Loucy (cell line): ENCODE measurements around the gene ETHE1.

Experiments used
- H2AFZ ChIP-seq: fragments of 200-600 bp; sonication (generic); 2 replicates; pipeline ENCODE4 v1.6.0; 2016; ENCODE audit warnings: antibody characterized with exemption, mild to moderate bottlenecking, low read length, moderate library complexity
- H3F3A ChIP-seq: fragments of 200-600 bp; 2 replicates; pipeline ENCODE4 v1.6.0; 2016; ENCODE audit warnings: antibody characterized with exemption, low read depth, mild to moderate bottlenecking
- H3K27me3 ChIP-seq: fragments of 200-600 bp; sonication (generic); 2 replicates; pipeline ENCODE4 v1.6.1; 2014; ENCODE audit warnings: low read length, mild to moderate bottlenecking; ENCODE audit not compliant: insufficient read depth, poor library complexity, severe bottlenecking
- H3K36me3 ChIP-seq: fragments of 200-600 bp; sonication (generic); 2 replicates; pipeline ENCODE4 v1.6.1; 2016; ENCODE audit warnings: low read length; ENCODE audit not compliant: insufficient read depth
- H3K4me1 ChIP-seq: fragments of 200-600 bp; sonication (generic); 2 replicates; pipeline ENCODE4 v1.5.1; 2014; ENCODE audit warnings: low read length, mild to moderate bottlenecking; ENCODE audit not compliant: insufficient read depth, poor library complexity, severe bottlenecking
- H3K4me2 ChIP-seq: fragments of 200-600 bp; sonication (generic); 2 replicates; pipeline ENCODE4 v1.6.0; 2014; ENCODE audit warnings: antibody characterized with exemption, low read length, low read depth, mild to moderate bottlenecking; ENCODE audit not compliant: poor library complexity, severe bottlenecking
- H3K4me3 ChIP-seq: fragments of 200-600 bp; sonication (generic); 2 replicates; pipeline ENCODE4 v1.5.1; 2014; ENCODE audit warnings: low read length, mild to moderate bottlenecking, mixed read lengths; ENCODE audit not compliant: poor library complexity, severe bottlenecking
- H3K79me2 ChIP-seq: fragments of 200-600 bp; sonication (generic); 2 replicates; pipeline ENCODE4 v1.6.1; 2014; ENCODE audit warnings: low read length; ENCODE audit not compliant: insufficient read depth
- H3K9ac ChIP-seq: fragments of 200-600 bp; sonication (generic); 2 replicates; pipeline ENCODE4 v1.6.0; 2014; ENCODE audit warnings: mild to moderate bottlenecking, low read depth, low read length, moderate library complexity; ENCODE audit not compliant: poor library complexity, severe bottlenecking
- H3K9me2 ChIP-seq: fragments of 200-600 bp; sonication (generic); replicated peaks from 2 replicates; pipeline ENCODE4 v1.6.1; 2016; ENCODE audit warnings: low read depth, low read length, mixed read lengths
- H3K9me3 ChIP-seq: fragments of 200-600 bp; sonication (generic); 2 replicates; pipeline ENCODE4 v1.6.1; 2014; ENCODE audit warnings: mild to moderate bottlenecking, antibody characterized with exemption, low read length, low read depth; ENCODE audit not compliant: insufficient read depth
- H4K20me1 ChIP-seq: fragments of 200-600 bp; sonication (generic); 2 replicates; pipeline ENCODE4 v1.6.0; 2014; ENCODE audit warnings: antibody characterized with exemption, low read length, mild to moderate bottlenecking; ENCODE audit not compliant: insufficient read depth, poor library complexity, severe bottlenecking
- CTCF ChIP-seq: fragments of 200-600 bp; sonication (generic); conservative IDR thresholded peaks from 2 replicates; pipeline ENCODE4 v1.5.1; 2014; ENCODE audit warnings: mild to moderate bottlenecking, antibody characterized with exemption, low read length
- EZH2phosphoT487 ChIP-seq: fragments of 200-600 bp; IDR thresholded peaks from 2 replicates; pipeline ENCODE4 v1.6.1; 2018; ENCODE audit warnings: antibody characterized with exemption, mild to moderate bottlenecking, moderate library complexity, borderline replicate concordance

Gene ETHE1

DNA sequence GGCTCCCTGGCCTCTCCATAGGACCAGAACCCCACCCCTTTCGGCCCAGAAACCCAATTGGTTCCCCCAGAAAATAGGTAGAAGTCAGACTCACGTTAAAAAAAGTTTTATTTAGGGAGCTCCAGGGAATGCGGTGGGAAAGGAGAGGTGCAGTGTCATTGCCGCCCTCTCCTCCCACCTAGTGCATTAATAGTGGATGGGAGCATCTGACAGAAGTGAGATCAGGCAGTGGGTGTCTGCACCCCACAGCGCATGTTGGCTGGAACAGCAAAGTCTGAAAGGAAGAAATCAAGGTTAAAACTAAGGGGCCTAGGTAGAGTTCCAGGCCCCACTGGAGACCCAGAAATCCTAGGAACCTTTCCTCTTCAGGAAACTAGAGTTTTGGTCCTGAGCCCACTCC is 20.4 kb downstream of the ETHE1 start:
- H3K79me2 ChIP-seq = no peaks in the 10 kb centered on the region
- peaks cover 20% of the 10 kb centered on the region; the same call in 1 of the 2 replicates for H3K36me3 ChIP-seq
- no peak overlapping the region for H3K4me3 ChIP-seq
- no peaks in the 10 kb centered on the region for H3K9me2 ChIP-seq
- no peaks in the 10 kb centered on the region for H3K9me3 ChIP-seq
- H4K20me1 ChIP-seq = no peaks in the 10 kb centered on the region
- no peaks in the 10 kb centered on the region for H3F3A ChIP-seq
- peaks cover 15% of the 10 kb centered on the region for H3K4me1 ChIP-seq
- H3K9ac ChIP-seq = no peak overlapping the region
- H3K27me3 ChIP-seq = no peaks in the 10 kb centered on the region
- TF ChIP-seq EZH2phosphoT487 (no peak), CTCF (no peak)
- no peak overlapping the region for H3K4me2 ChIP-seq
- no peak overlapping the region for H2AFZ ChIP-seq

- H3F3A ChIP-seq = no peaks in the 10 kb centered on the region
- H3K9ac ChIP-seq = no peak overlapping the region
- no peaks in the 10 kb centered on the region for H3K9me3 ChIP-seq
- H3K27me3 ChIP-seq = no peaks in the 10 kb centered on the region
- no peaks in the 10 kb centered on the region for H3K9me2 ChIP-seq
- no peak overlapping the region for H2AFZ ChIP-seq
- no peak overlapping the region for H3K4me2 ChIP-seq
- H3K4me1 ChIP-seq = peaks cover 15% of the 10 kb centered on the region
- no peaks in the 10 kb centered on the region for H3K79me2 ChIP-seq
- H4K20me1 ChIP-seq = no peaks in the 10 kb centered on the region
- TF ChIP-seq EZH2phosphoT487 (no peak), CTCF (no peak)
- H3K36me3 ChIP-seq = peaks cover 17% of the 10 kb centered on the region; the same call in 1 of the 2 replicates
- no peak overlapping the region for H3K4me3 ChIP-seq
Observed at GRCh38 chr19:43505941-43506340, 21.1 kb downstream of the ETHE1 start.

DNA sequence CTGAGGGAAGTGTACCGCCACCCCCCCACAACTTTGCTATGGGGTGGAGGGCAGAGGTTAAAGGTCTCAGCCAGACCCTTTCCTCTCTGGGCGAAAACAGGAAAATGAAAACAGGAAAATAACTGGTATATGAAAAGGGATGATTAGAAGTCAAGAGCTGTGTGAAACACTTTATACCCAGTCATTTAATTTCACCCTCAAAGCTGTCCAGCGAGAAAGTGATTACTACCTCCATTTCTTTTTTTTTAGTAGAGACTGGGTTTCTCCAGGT is 21.9 kb downstream of the ETHE1 start:
- peaks cover 15% of the 10 kb centered on the region for H3K4me1 ChIP-seq
- H3K9me3 ChIP-seq = no peaks in the 10 kb centered on the region
- no peaks in the 10 kb centered on the region for H3K27me3 ChIP-seq
- H3K9ac ChIP-seq = peak overlapping the region; percentile 82
- no peak overlapping the region for H2AFZ ChIP-seq
- H3K36me3 ChIP-seq = peaks cover 12% of the 10 kb centered on the region; the same call in 1 of the 2 replicates
- H3K79me2 ChIP-seq = no peaks in the 10 kb centered on the region
- TF ChIP-seq EZH2phosphoT487 = no peak
- no peak for TF ChIP-seq CTCF
- H3F3A ChIP-seq = no peaks in the 10 kb centered on the region
- peak overlapping the region; percentile 84 for H3K4me3 ChIP-seq
- no peaks in the 10 kb centered on the region for H3K9me2 ChIP-seq
- H3K4me2 ChIP-seq = peak overlapping the region; percentile 82
- no peaks in the 10 kb centered on the region for H4K20me1 ChIP-seq
